Liver (tissue), 3 donors: Measurements from ENCODE around the gene DCAF4L1.

Source experiments
- CTCF ChIP-seq: fragments of 150-350 bp; IDR thresholded peaks from 2 replicates; pipeline ENCODE4 v1.5.1; 2017; ENCODE audit warnings: improper control_type of control experiment, low read depth, low read length; ENCODE audit not compliant: missing input control
- EGR1 ChIP-seq, 2 donors: IDR thresholded peaks; 2 replicates each; pipeline ENCODE4 v1.6.1; 2016 to 2018; ENCODE audit warnings: antibody characterized with exemption in 2 of 2, low read depth in 2 of 2
- FOXA1 ChIP-seq: IDR thresholded peaks from 2 replicates; pipeline ENCODE4 v1.6.1; 2016; ENCODE audit warnings: antibody characterized with exemption
- GABPA ChIP-seq, 2 donors: IDR thresholded peaks in 1 of 2; conservative IDR thresholded peaks in 1 of 2; 2 replicates each; pipeline ENCODE4 v1.6.1; 2016; ENCODE audit warnings: antibody characterized with exemption in 2 of 2, mild to moderate bottlenecking in 1 of 2, moderate library complexity in 1 of 2
- HNF4G ChIP-seq: IDR thresholded peaks from 2 replicates; pipeline ENCODE4 v1.6.1; 2016; ENCODE audit warnings: antibody characterized with exemption
- JUND ChIP-seq, 2 donors: IDR thresholded peaks; 2 replicates each; pipeline ENCODE4 v1.6.1; 2016; ENCODE audit warnings: antibody characterized with exemption in 2 of 2
- RAD21 ChIP-seq, 2 donors: IDR thresholded peaks; 2 replicates each; pipeline ENCODE4 v1.6.1; 2016; ENCODE audit warnings: antibody characterized with exemption in 2 of 2, mild to moderate bottlenecking in 2 of 2
- REST ChIP-seq: IDR thresholded peaks from 2 replicates; pipeline ENCODE4 v1.6.1; 2016; ENCODE audit warnings: antibody characterized with exemption, mild to moderate bottlenecking
- TAF1 ChIP-seq: conservative IDR thresholded peaks from 2 replicates; pipeline ENCODE4 v1.6.1; 2016; ENCODE audit warnings: antibody characterized with exemption, mild to moderate bottlenecking
- YY1 ChIP-seq: IDR thresholded peaks from 2 replicates; pipeline ENCODE4 v1.6.1; 2016; ENCODE audit warnings: antibody characterized with exemption, mild to moderate bottlenecking
- TF ChIP-seq, protein P1 (sequence below): IDR thresholded peaks from 2 replicates; pipeline ENCODE4 v1.6.1; 2016; ENCODE audit warnings: antibody characterized with exemption
- TF ChIP-seq, protein P2 (sequence below): IDR thresholded peaks from 2 replicates; pipeline ENCODE4 v1.6.1; 2016; ENCODE audit warnings: antibody characterized with exemption
- donor health status: healthy.
- donor health status: healthy.

GRCh38 chr4:41932988-41933387 is 48.6 kb upstream of the DCAF4L1 start:
- TF ChIP-seq CTCF, result no peak
- no peak for TF ChIP-seq RAD21 (IDR thresholded peaks at IDR 0.05)
- TF ChIP-seq YY1, result no peak
- no peak for TF ChIP-seq TAF1
- TF ChIP-seq, protein P1, sequence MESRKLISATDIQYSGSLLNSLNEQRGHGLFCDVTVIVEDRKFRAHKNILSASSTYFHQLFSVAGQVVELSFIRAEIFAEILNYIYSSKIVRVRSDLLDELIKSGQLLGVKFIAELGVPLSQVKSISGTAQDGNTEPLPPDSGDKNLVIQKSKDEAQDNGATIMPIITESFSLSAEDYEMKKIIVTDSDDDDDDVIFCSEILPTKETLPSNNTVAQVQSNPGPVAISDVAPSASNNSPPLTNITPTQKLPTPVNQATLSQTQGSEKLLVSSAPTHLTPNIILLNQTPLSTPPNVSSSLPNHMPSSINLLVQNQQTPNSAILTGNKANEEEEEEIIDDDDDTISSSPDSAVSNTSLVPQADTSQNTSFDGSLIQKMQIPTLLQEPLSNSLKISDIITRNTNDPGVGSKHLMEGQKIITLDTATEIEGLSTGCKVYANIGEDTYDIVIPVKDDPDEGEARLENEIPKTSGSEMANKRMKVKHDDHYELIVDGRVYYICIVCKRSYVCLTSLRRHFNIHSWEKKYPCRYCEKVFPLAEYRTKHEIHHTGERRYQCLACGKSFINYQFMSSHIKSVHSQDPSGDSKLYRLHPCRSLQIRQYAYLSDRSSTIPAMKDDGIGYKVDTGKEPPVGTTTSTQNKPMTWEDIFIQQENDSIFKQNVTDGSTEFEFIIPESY, result no peak
- TF ChIP-seq REST, result no peak
- TF ChIP-seq GABPA (IDR thresholded peaks at IDR 0.05 in 1 of 2, conservative IDR thresholded peaks at IDR 0.05 in 1 of 2), result no peak
- no peak for TF ChIP-seq JUND (IDR thresholded peaks at IDR 0.05)
- no peak for TF ChIP-seq FOXA1
- TF ChIP-seq HNF4G, result no peak
- TF ChIP-seq, protein P2, sequence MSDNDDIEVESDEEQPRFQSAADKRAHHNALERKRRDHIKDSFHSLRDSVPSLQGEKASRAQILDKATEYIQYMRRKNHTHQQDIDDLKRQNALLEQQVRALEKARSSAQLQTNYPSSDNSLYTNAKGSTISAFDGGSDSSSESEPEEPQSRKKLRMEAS, result no peak
- no peak for TF ChIP-seq EGR1 (IDR thresholded peaks at IDR 0.05; ENCODE audit: low read depth in 2 of 2)
